Endodermal cell (in vitro differentiated cells): ENCODE results near the gene CEMP1. TPM values are rescaled to one million over a fixed set of nuclear protein-coding genes. Genes with fewer than 3 reads are reported as not detected.

Source experiments
- DNase-seq: peaks from one replicate; pipeline ENCODE4 v3.0.0-alpha.2; 2017
- H3K27ac ChIP-seq: 2 replicates; pipeline ENCODE4 v1.5.1; 2013; ENCODE audit warnings: mild to moderate bottlenecking, low read depth, low read length, moderate library complexity
- H3K27me3 ChIP-seq: 2 replicates; pipeline ENCODE4 v1.6.1; 2013; ENCODE audit warnings: mild to moderate bottlenecking, low read length, moderate library complexity; ENCODE audit not compliant: insufficient read depth, control insufficient read depth, poor library complexity, severe bottlenecking
- H3K36me3 ChIP-seq: 2 replicates; pipeline ENCODE4 v1.7.0; 2013; ENCODE audit warnings: mild to moderate bottlenecking, low read length, moderate library complexity; ENCODE audit not compliant: control insufficient read depth, insufficient read depth
- H3K4me1 ChIP-seq: one replicate; pipeline ENCODE4 v1.7.0; 2013; ENCODE audit warnings: low read length; ENCODE audit not compliant: control insufficient read depth, insufficient read depth
- H3K4me3 ChIP-seq: 2 replicates; pipeline ENCODE4 v1.5.1; 2013; ENCODE audit warnings: mild to moderate bottlenecking, low read length, moderate library complexity
- H3K9ac ChIP-seq: 2 replicates; pipeline ENCODE4 v1.6.1; 2013; ENCODE audit warnings: mild to moderate bottlenecking, low read length, moderate library complexity; ENCODE audit not compliant: poor library complexity, severe bottlenecking; ENCODE audit errors: extremely low read depth
- H3K9me3 ChIP-seq: 2 replicates; pipeline ENCODE4 v1.6.1; 2013; ENCODE audit warnings: mild to moderate bottlenecking, low read length, moderate library complexity; ENCODE audit not compliant: control insufficient read depth
- H3K27ac Mint-ChIP-seq: 2 replicates; pipeline ENCODE4 v1.8.0; 2020; ENCODE audit warnings: mixed read lengths
- H3K27me3 Mint-ChIP-seq: 2 replicates; pipeline ENCODE4 v1.8.0; 2021; ENCODE audit warnings: mild to moderate bottlenecking, mixed read lengths; ENCODE audit not compliant: insufficient read depth
- H3K36me3 Mint-ChIP-seq: 2 replicates; pipeline ENCODE4 v1.8.0; 2020; ENCODE audit warnings: low read depth, mixed read lengths
- H3K4me1 Mint-ChIP-seq: 2 replicates; pipeline ENCODE4 v1.8.0; 2020; ENCODE audit warnings: mixed read lengths
- H3K4me3 Mint-ChIP-seq: 2 replicates; pipeline ENCODE4 v1.8.0; 2020; ENCODE audit warnings: mild to moderate bottlenecking, moderate library complexity, mixed read lengths
- H3K9me3 Mint-ChIP-seq: 2 replicates; pipeline ENCODE4 v1.8.0; 2020; ENCODE audit warnings: mild to moderate bottlenecking, mixed read lengths
- CTCF ChIP-seq: fragments of 200-600 bp; sonication (generic); conservative IDR thresholded peaks from 2 replicates; pipeline ENCODE4 v1.5.0; 2021; ENCODE audit warnings: antibody characterized with exemption, mild to moderate bottlenecking
- WGBS, 2 experiments: methylation state at CpG; one replicate each; pipeline versions ENCODE4 v1.1.5 to v1.1.7; 2013; ENCODE audit warnings: missing lambda C conversion rate in 2 of 2, mixed read lengths in 1 of 2; ENCODE audit not compliant: insufficient coverage in 1 of 2, insufficient read length in 1 of 2; 5-methylcytosine and 5-hydroxymethylcytosine counted together
- total RNA-seq, 2 donors: library from RNA; stranded (reverse); fragmentation: NEBNext Ultra II Directional in 1 of 2; extraction: Animal tissue kit (Norgen Biotek cat#: 25700) in 1 of 2; gene quantifications; 2 replicates in 1 of 2; 3 replicates in 1 of 2; pipeline ENCODE4 v1.2.1, GENCODE V29; 2021

The CEMP1 gene
- total RNA-seq, 2 donors from 2014 or later = 0.24 TPM; not detected in 1

DNA sequence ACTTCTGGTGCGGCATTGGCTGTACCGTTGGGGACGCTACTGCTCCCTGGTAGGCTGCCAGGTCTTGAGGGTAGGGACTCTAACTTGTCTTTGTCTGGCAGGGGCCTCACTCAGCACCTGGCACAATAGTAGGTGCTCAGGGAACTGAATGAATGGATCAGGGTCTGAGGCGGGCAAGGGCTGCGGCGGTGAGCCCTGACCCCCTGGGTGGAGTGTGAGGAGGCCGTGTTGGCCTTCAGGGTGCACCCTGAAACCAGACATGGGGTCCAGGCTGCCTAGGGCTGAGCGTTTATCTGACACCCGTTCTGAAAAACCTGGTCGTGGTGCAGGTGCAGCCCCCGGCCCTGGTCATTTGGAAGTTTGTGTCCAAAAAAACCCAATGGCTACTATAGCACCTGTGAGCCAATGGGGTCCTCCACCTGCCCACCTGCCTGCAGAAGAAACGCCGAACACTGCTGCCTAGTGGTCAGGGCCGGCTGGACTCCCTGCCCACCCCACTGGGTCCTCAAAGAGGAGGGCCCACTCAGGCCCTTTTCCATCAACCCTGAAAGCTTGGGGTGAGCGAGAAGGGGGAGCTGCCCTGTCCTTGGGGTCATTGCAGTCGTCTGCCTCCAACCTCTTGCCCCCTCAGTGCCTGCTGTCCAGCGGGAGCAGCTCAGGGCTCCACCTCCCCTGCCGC is 22.3 kb downstream of the CEMP1 start:
- Histone ChIP-seq H3K9ac (no peak overlapping the region), H3K27ac (no peak overlapping the region), H3K4me3 (no peak overlapping the region), H3K4me1 (peaks cover 9% of the 10 kb centered on the region), H3K27me3 (no peaks in the 10 kb centered on the region), H3K36me3 (no peaks in the 10 kb centered on the region), H3K9me3 (no peaks in the 10 kb centered on the region)
- H3K27ac Mint-ChIP-seq = no peak overlapping the region
- H3K4me1 Mint-ChIP-seq = peaks cover 25% of the 10 kb centered on the region
- peak; percentile 33 for TF ChIP-seq CTCF
- 88 to 89% methylated on average over 9 to 18 of the region's 18 CpGs for WGBS, 2 experiments
- H3K4me3 Mint-ChIP-seq = no peak overlapping the region
- H3K27me3 Mint-ChIP-seq = no peaks in the 10 kb centered on the region
- H3K36me3 Mint-ChIP-seq = no peaks in the 10 kb centered on the region
- DNase-seq = no peak
- H3K9me3 Mint-ChIP-seq = no peaks in the 10 kb centered on the region

DNA sequence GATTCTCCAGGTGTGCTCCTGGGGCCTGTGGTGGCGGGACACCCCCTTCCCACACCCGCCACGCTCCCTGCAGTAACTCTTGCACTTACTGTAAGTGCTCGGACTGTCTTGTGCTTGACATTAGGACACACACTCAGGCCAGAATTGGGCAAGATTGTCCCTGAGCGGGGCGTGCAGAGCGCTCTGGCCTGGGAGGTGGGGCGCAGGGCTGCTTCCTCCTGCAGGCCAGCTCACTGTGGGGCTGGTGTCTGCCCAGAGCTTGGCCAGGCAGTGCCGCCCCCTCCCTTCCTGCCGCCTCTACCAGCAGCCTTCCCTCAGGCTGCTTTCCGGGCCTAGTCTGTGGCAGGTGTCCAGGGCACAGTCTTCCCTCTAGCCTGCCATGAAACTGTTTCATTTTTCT is 23.5 kb downstream of the CEMP1 start:
- no peak for TF ChIP-seq CTCF
- no peak overlapping the region for H3K4me3 ChIP-seq
- 92 to 100% methylated on average over 8 to 11 of the region's 11 CpGs for WGBS, 2 experiments
- no peaks in the 10 kb centered on the region for H3K27me3 ChIP-seq
- no peak overlapping the region for H3K9ac ChIP-seq
- no peak overlapping the region for H3K27ac Mint-ChIP-seq
- no peak for DNase-seq
- peaks cover 3% of the 10 kb centered on the region for H3K4me1 ChIP-seq
- H3K27ac ChIP-seq = no peak overlapping the region
- no peaks in the 10 kb centered on the region for H3K27me3 Mint-ChIP-seq
- H3K4me3 Mint-ChIP-seq = no peak overlapping the region
- H3K9me3 ChIP-seq = no peaks in the 10 kb centered on the region
- H3K36me3 ChIP-seq = peaks cover 1% of the 10 kb centered on the region
- peaks cover 19% of the 10 kb centered on the region for H3K4me1 Mint-ChIP-seq
- H3K9me3 Mint-ChIP-seq = no peaks in the 10 kb centered on the region
- H3K36me3 Mint-ChIP-seq = no peaks in the 10 kb centered on the region

- H3K36me3 Mint-ChIP-seq = no peaks in the 10 kb centered on the region
- DNase-seq = no peak
- Histone ChIP-seq H3K27me3 (no peaks in the 10 kb centered on the region), H3K4me3 (no peak overlapping the region), H3K27ac (no peak overlapping the region), H3K4me1 (no peaks in the 10 kb centered on the region), H3K36me3 (peaks cover 3% of the 10 kb centered on the region), H3K9me3 (no peaks in the 10 kb centered on the region), H3K9ac (no peak overlapping the region)
- TF ChIP-seq CTCF = no peak
- no peak overlapping the region for H3K4me3 Mint-ChIP-seq
- H3K27ac Mint-ChIP-seq = no peak overlapping the region
- H3K27me3 Mint-ChIP-seq = no peaks in the 10 kb centered on the region
- H3K9me3 Mint-ChIP-seq = no peaks in the 10 kb centered on the region
- peaks cover 14% of the 10 kb centered on the region for H3K4me1 Mint-ChIP-seq
- 90 to 92% methylated on average over 14 of the region's 14 CpGs for WGBS, 2 experiments
These were observed 24.1 kb downstream of the CEMP1 start for GRCh38 chr16:2507052-2507659.
